ENCODE data around the gene DBI.

DBI gene

GRCh38 chr2:119326938-119327337 lies 39.8 kb upstream of the DBI start:
- no peak for TF ChIP-seq CTCF (IDR thresholded peaks at IDR 0.05)
- no peaks in the 10 kb centered on the region for H3K4me1 Mint-ChIP-seq
- DNase-seq = no peak
- no peaks in the 10 kb centered on the region for H3K27me3 Mint-ChIP-seq (ENCODE audit: low read depth, poor library complexity)
- H3K9me3 Mint-ChIP-seq = no peaks in the 10 kb centered on the region
- H3K36me3 Mint-ChIP-seq (ENCODE audit: low read depth) = no peaks in the 10 kb centered on the region
- no peak overlapping the region for H3K4me3 Mint-ChIP-seq
- no peak overlapping the region for H3K27ac Mint-ChIP-seq

GRCh38 chr2:119327431-119327830 lies 39.3 kb upstream of the DBI start:
- H3K4me3 Mint-ChIP-seq = no peak overlapping the region
- TF ChIP-seq CTCF (IDR thresholded peaks at IDR 0.05) = no peak
- H3K27ac Mint-ChIP-seq = no peak overlapping the region
- no peaks in the 10 kb centered on the region for H3K9me3 Mint-ChIP-seq
- no peaks in the 10 kb centered on the region for H3K27me3 Mint-ChIP-seq (ENCODE audit: low read depth, poor library complexity)
- no peaks in the 10 kb centered on the region for H3K36me3 Mint-ChIP-seq (ENCODE audit: low read depth)
- no peak for DNase-seq
- H3K4me1 Mint-ChIP-seq = no peaks in the 10 kb centered on the region

GRCh38 chr2:119332953-119333352 lies 33.8 kb upstream of the DBI start:
- Mint-ChIP-seq H3K4me3 (no peak overlapping the region), H3K9me3 (no peaks in the 10 kb centered on the region), H3K27me3 (ENCODE audit: low read depth, poor library complexity) (no peaks in the 10 kb centered on the region), H3K4me1 (peaks cover under 1% of the 10 kb centered on the region), H3K27ac (no peak overlapping the region), H3K36me3 (ENCODE audit: low read depth) (no peaks in the 10 kb centered on the region)
- no peak for TF ChIP-seq CTCF (IDR thresholded peaks at IDR 0.05)
- DNase-seq = no peak

- no peaks in the 10 kb centered on the region for H3K9me3 Mint-ChIP-seq
- no peak for DNase-seq
- peaks cover 4% of the 10 kb centered on the region for H3K4me1 Mint-ChIP-seq
- H3K4me3 Mint-ChIP-seq = no peak overlapping the region
- no peak for TF ChIP-seq CTCF (IDR thresholded peaks at IDR 0.05)
- no peaks in the 10 kb centered on the region for H3K27me3 Mint-ChIP-seq (ENCODE audit: low read depth, poor library complexity)
- no peaks in the 10 kb centered on the region for H3K36me3 Mint-ChIP-seq (ENCODE audit: low read depth)
- no peak overlapping the region for H3K27ac Mint-ChIP-seq
Measured at GRCh38 chr2:119333360-119333759, 33.4 kb upstream of the DBI start.

- Mint-ChIP-seq H3K4me1 (peaks cover 6% of the 10 kb centered on the region), H3K36me3 (ENCODE audit: low read depth) (no peaks in the 10 kb centered on the region), H3K9me3 (no peaks in the 10 kb centered on the region), H3K27ac (no peak overlapping the region), H3K4me3 (no peak overlapping the region), H3K27me3 (ENCODE audit: low read depth, poor library complexity) (no peaks in the 10 kb centered on the region)
- DNase-seq = no peak
- TF ChIP-seq CTCF (IDR thresholded peaks at IDR 0.05) = no peak
Measured at GRCh38 chr2:119333833-119334232, 32.9 kb upstream of the DBI start.

- Mint-ChIP-seq H3K9me3 (no peaks in the 10 kb centered on the region), H3K27me3 (ENCODE audit: low read depth, poor library complexity) (no peaks in the 10 kb centered on the region), H3K36me3 (ENCODE audit: low read depth) (no peaks in the 10 kb centered on the region), H3K4me1 (peaks cover 6% of the 10 kb centered on the region), H3K27ac (no peak overlapping the region), H3K4me3 (no peak overlapping the region)
- DNase-seq = no peak
- TF ChIP-seq CTCF (IDR thresholded peaks at IDR 0.05) = no peak
Measured at GRCh38 chr2:119337749-119338148, 29.0 kb upstream of the DBI start.

Measured in nephron progenitor cell (in vitro differentiated cells).